Neural cell (in vitro differentiated cells): ENCODE results near the gene THAP4.

ENCODE experiments used
- CTCF ChIP-seq: fragments of 450-650 bp; IDR thresholded peaks from 2 replicates; pipeline ENCODE4 v1.5.1; 2014; ENCODE audit warnings: antibody characterized with exemption, mild to moderate bottlenecking, moderate library complexity; ENCODE audit not compliant: poor library complexity, severe bottlenecking
- EZH2 ChIP-seq: fragments of 200-600, 300-800 bp; shearing (Covaris generic), sonication (generic); IDR thresholded peaks from 2 replicates; pipeline ENCODE4 v1.6.1; 2014; ENCODE audit warnings: antibody characterized with exemption, low read length, borderline replicate concordance, mild to moderate bottlenecking; ENCODE audit not compliant: insufficient read depth, poor library complexity, severe bottlenecking
- POLR2AphosphoS5 ChIP-seq: IDR thresholded peaks from 2 replicates; pipeline ENCODE4 v1.6.1; 2012
- RAD21 ChIP-seq: fragments of 450-650 bp; conservative IDR thresholded peaks from 2 replicates; pipeline ENCODE4 v1.6.1; 2014; ENCODE audit warnings: antibody characterized with exemption, mild to moderate bottlenecking, moderate library complexity
- REST ChIP-seq: IDR thresholded peaks from 2 replicates; pipeline ENCODE4 v1.6.1; 2012; ENCODE audit warnings: borderline replicate concordance

GRCh38 chr2:241678307-241678706 lies 41.3 kb upstream of the THAP4 start:
- TF ChIP-seq CTCF (no peak), REST (no peak), POLR2AphosphoS5 (no peak), RAD21 (no peak), EZH2 (no peak)
